BE2C (cell line): ENCODE results near the gene CMIP.
A peak's percentile ranks its signal among the peaks of the same experiment; 100 is the strongest.

Source experiments
- DNase-seq: peaks from one replicate; pipeline ENCODE4 v3.0.0-alpha.2; 2020
- H3K27me3 ChIP-seq: fragments of 250-450 bp; sonication (Bioruptor Pico); 2 replicates; pipeline ENCODE4 v1.5.1; 2020; ENCODE audit warnings: mild to moderate bottlenecking
- H3K36me3 ChIP-seq: fragments of 250-450 bp; sonication (Bioruptor Pico); 2 replicates; pipeline ENCODE4 v1.5.1; 2020; ENCODE audit warnings: mild to moderate bottlenecking
- H3K4me1 ChIP-seq: fragments of 250-450 bp; sonication (Bioruptor Pico); 2 replicates; pipeline ENCODE4 v1.5.1; 2020
- H3K4me3 ChIP-seq: 2 replicates; pipeline ENCODE4 v1.5.1; 2011; ENCODE audit warnings: low read depth, low read length
- H3K9me3 ChIP-seq: fragments of 250-450 bp; sonication (Bioruptor Pico); 2 replicates; pipeline ENCODE4 v1.5.1; 2020
- TF ChIP-seq, protein P1 (sequence below): IDR thresholded peaks from 2 replicates; pipeline ENCODE4 v1.5.1; 2012; ENCODE audit warnings: mild to moderate bottlenecking, low read depth, low read length

Gene CMIP

DNA sequence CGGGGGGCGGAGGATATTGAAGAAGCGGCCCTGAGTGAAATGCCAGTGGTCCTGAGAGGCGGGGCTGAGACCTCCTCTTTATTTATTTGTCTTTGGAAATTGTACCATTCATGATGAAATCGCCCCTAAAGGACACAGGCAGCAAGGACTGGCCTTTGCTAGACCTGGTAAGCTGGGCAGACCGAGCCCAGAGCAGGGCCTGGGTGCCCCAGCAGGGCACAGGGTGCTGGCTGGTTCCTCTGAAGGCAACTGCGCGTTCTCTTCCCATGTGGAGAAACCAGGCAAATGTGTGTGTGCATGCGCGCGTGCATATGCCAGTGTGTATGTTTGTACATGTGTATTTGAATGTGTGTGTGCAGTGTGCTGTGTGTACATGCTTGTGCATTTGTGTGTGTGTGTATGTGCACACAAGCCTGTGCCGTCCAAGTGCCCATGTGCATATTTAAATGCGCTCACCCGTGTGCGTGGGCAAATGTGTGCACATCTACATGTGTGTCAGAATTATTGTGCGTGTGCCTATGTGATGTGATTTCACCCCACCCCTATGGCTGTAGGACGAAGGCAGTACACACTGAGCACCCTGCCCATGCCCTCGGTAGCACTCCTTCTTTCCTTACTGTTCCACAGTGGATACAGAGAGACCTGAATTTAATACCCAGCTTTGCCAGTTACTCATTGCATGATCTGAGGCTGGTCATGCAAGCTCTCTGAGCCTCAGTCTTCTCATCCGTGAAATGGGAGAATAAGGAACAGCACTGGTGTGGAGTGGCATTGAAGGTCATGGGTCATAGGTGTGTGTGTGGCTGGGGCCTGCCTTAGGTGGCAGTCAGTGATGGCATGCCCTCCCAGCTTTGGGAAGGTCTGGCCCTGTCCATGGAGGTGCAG, 105.2 kb downstream of the CMIP start:
- Histone ChIP-seq H3K36me3 (no peaks in the 10 kb centered on the region), H3K4me1 (peaks cover 13% of the 10 kb centered on the region), H3K27me3 (no peaks in the 10 kb centered on the region), H3K9me3 (no peaks in the 10 kb centered on the region), H3K4me3 (no peak overlapping the region)
- no peak for DNase-seq
- TF ChIP-seq, protein P1, sequence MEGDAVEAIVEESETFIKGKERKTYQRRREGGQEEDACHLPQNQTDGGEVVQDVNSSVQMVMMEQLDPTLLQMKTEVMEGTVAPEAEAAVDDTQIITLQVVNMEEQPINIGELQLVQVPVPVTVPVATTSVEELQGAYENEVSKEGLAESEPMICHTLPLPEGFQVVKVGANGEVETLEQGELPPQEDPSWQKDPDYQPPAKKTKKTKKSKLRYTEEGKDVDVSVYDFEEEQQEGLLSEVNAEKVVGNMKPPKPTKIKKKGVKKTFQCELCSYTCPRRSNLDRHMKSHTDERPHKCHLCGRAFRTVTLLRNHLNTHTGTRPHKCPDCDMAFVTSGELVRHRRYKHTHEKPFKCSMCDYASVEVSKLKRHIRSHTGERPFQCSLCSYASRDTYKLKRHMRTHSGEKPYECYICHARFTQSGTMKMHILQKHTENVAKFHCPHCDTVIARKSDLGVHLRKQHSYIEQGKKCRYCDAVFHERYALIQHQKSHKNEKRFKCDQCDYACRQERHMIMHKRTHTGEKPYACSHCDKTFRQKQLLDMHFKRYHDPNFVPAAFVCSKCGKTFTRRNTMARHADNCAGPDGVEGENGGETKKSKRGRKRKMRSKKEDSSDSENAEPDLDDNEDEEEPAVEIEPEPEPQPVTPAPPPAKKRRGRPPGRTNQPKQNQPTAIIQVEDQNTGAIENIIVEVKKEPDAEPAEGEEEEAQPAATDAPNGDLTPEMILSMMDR, result no peak

DNA sequence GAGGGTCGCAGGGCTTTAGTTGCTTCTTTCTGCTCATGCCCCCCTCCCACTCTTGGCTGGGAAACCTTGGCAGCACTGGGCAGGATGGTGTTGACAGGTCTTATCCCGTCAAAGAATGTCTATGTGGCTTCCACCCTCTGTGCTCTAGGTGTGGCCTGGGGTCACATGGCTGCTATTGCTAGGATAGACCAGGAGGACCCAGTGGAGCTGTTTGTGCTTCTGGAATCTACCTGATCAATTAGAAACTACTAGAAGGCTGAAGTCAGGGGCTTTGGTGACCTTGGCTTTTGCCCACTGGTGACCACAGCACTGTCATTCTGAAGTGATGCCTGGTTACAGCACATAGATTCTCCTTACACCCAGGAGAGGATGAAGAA, 105.8 kb downstream of the CMIP start:
- Histone ChIP-seq H3K4me1 (peaks cover 13% of the 10 kb centered on the region), H3K36me3 (no peaks in the 10 kb centered on the region), H3K9me3 (no peaks in the 10 kb centered on the region), H3K4me3 (no peak overlapping the region), H3K27me3 (no peaks in the 10 kb centered on the region)
- DNase-seq, result no peak
- TF ChIP-seq, protein P1, result no peak

DNA sequence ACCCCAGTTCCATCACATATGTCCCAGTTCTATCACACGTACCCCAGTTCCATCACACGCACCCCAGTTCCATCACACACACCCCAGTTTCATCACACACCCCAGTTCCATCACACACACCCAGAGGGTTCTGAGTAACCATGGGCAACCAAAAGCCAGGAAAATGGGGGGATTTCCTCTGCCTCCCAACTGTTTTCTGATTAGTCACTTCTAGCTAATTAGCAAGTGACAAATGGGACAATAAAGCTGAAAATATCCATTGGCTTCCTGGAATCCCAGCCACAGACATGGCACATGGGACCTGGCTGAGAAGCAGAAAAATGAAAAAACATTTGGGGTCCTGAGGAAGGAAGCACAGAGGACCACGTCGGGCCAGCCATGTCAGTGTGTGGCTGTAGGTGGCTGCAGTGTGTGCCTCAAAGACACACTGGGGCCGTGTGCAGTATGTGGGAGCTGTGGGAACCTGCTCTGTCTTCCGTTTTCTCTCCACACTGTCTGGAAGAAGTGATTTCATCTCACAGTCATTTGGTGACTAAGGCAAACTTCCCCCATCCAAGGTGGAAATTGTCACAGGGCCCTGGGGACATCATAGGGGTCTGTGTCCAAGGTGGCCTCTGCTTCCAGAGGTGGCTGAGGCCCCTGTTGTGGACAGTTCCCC, 106.7 kb downstream of the CMIP start:
- TF ChIP-seq, protein P1, result no peak
- no peak for DNase-seq

DNA sequence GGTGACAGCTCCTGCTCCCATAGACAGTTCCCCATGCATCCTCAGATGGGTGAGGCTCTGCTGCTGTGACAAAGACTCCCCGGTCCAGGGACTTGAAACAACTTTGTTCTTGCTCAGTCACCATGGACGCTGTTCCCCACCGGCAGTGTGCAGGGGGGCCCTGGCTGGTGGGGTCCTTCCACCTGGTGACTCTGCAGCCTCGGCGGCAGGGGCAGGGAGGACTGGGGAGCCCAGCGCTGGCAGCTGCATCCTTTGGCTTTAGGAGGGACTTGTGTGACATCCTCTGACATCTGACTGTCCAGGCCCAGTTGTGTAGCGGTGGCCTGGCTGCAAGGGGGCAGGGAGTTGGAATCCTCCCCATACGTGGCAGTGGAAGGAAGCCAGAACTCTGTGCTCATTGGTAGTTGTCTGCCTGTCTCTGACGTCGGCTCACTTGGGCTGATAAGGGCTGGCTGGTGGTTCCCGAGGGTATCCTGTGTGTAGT, 107.3 kb downstream of the CMIP start:
- Histone ChIP-seq H3K9me3 (no peaks in the 10 kb centered on the region), H3K27me3 (no peaks in the 10 kb centered on the region), H3K4me3 (no peak overlapping the region), H3K36me3 (no peaks in the 10 kb centered on the region), H3K4me1 (peaks cover 13% of the 10 kb centered on the region)
- TF ChIP-seq, protein P1, result no peak
- DNase-seq, result peak; percentile 57

More for the DNA sequence above, 106.7 kb downstream of the CMIP start:
- H3K36me3 ChIP-seq, result no peaks in the 10 kb centered on the region
- no peaks in the 10 kb centered on the region for H3K9me3 ChIP-seq
- no peak overlapping the region for H3K4me3 ChIP-seq
- H3K27me3 ChIP-seq, result no peaks in the 10 kb centered on the region
- peaks cover 13% of the 10 kb centered on the region for H3K4me1 ChIP-seq

DNA sequence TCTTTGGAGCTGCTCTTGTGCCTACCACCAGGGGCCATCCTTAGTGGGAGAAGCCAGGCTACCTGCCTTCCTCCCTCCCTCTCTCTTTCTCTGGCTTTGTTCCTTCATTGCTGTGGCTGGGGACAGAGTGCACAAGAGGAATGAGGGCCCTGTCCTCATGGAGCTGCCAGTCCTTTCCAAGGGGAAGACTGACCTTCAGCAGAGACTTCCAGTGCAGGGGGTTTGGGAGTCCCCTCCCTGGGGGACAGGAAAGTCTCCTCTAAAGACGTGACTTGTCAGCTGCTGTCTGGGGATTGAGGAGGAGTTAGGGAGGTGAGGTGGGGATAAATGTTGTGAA, 108.1 kb downstream of the CMIP start:
- DNase-seq, result no peak
- no peaks in the 10 kb centered on the region for H3K9me3 ChIP-seq
- TF ChIP-seq, protein P1, result no peak
- no peak overlapping the region for H3K4me3 ChIP-seq
- peaks cover 13% of the 10 kb centered on the region for H3K4me1 ChIP-seq
- no peaks in the 10 kb centered on the region for H3K27me3 ChIP-seq
- no peaks in the 10 kb centered on the region for H3K36me3 ChIP-seq
